MG63 (cell line): ENCODE measurements around the gene RASA3. TPM values are rescaled to one million over a fixed set of nuclear protein-coding genes. Genes with fewer than 3 reads are reported as not detected.

Experiments
- DNase-seq: peaks from one replicate; pipeline ENCODE4 v3.0.0-alpha.2; 2020
- H3K27me3 ChIP-seq: fragments of 250-450 bp; sonication (Bioruptor Pico); 2 replicates; pipeline ENCODE4 v1.5.1; 2020; ENCODE audit warnings: mild to moderate bottlenecking, moderate library complexity
- H3K36me3 ChIP-seq: fragments of 250-450 bp; sonication (Bioruptor Pico); 2 replicates; pipeline ENCODE4 v1.5.1; 2020; ENCODE audit warnings: mild to moderate bottlenecking, moderate library complexity
- H3K4me3 ChIP-seq: fragments of 250-450 bp; sonication (Bioruptor Pico); 2 replicates; pipeline ENCODE4 v1.5.1; 2020; ENCODE audit warnings: mild to moderate bottlenecking, moderate library complexity
- H3K9me3 ChIP-seq: fragments of 250-450 bp; sonication (Bioruptor Pico); 2 replicates; pipeline ENCODE4 v1.5.1; 2020; ENCODE audit warnings: mild to moderate bottlenecking, moderate library complexity
- total RNA-seq: library from RNA; depleted of rRNA; stranded (reverse); fragments of >200 nt; shearing (Covaris generic); gene quantifications from 2 replicates; pipeline ENCODE4 v1.2.3, GENCODE V29; 2014; ENCODE audit warnings: low replicate concordance

RASA3 gene
- total RNA-seq, 1 experiment from 2014 or later = 21.7 TPM

- Histone ChIP-seq H3K9me3 (peaks cover 25% of the 10 kb centered on the region), H3K27me3 (no peaks in the 10 kb centered on the region)
- DNase-seq = no peak
Observed at GRCh38 chr13:114093118-114093517, 39.3 kb downstream of the RASA3 start.

GRCh38 chr13:114092468-114092867 is 40.0 kb downstream of the RASA3 start:
- no peak overlapping the region for H3K4me3 ChIP-seq
- DNase-seq = no peak
- H3K9me3 ChIP-seq = peaks cover 25% of the 10 kb centered on the region
- H3K27me3 ChIP-seq = no peaks in the 10 kb centered on the region
- peaks cover 9% of the 10 kb centered on the region; the same call in 1 of the 2 replicates for H3K36me3 ChIP-seq

More at GRCh38 chr13:114093118-114093517, 39.3 kb downstream of the RASA3 start:
- Histone ChIP-seq H3K4me3 (no peak overlapping the region), H3K36me3 (peaks cover 9% of the 10 kb centered on the region; the same call in 1 of the 2 replicates)

DNA sequence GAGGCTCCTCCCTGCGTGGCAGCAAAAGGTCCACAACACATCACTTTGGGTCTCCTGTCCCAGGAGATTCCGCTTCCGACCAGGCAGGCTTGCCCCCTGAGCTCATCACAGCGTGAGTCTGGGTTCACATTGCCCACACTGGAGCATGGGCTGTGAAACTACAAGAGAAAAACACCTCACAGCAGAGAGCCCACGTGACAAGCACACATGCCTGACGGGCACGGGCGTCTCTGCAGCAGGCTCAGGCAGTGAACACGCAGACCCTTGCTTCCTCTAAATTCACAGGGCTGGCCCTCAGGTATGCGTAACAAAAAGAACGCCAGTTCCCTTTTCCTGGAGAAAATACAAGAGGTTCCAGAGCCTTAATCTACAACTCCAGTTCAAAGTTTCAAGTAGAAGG is 41.9 kb downstream of the RASA3 start:
- Histone ChIP-seq H3K36me3 (peaks cover 9% of the 10 kb centered on the region; the same call in 1 of the 2 replicates), H3K9me3 (peaks cover 25% of the 10 kb centered on the region), H3K4me3 (no peak overlapping the region), H3K27me3 (no peaks in the 10 kb centered on the region)
- no peak for DNase-seq

DNA sequence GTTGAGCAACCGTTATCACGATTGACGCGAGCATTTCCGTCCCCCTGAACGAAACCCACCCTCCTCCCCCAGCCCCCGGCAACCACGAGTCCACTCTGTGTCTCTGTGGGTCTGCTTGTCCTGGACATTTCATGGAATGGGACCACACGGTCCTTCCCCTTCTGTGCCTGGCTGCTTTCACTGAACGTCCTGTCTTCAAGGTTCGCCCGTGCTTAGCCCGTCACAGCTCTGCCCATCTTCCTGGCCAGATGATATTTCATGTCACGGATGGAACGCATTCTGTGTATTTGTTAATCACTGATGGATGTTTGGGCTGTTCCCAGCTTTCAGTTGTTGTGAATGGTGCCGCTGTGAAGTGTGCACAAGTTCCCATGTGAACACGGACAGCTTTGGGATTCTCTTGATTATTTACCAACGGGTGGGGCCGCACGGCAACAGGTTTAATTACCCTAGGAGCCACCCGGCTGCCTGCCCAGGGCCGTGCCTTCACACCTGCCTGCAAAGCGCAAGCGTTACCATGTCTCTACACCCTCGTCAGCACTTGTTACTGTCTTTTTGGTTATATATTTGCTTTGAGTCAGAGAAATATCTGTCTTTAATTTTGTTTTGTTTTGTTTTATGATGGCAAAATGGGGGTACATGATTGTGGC is 42.5 kb downstream of the RASA3 start:
- H3K9me3 ChIP-seq = peaks cover 25% of the 10 kb centered on the region
- H3K36me3 ChIP-seq = peaks cover 9% of the 10 kb centered on the region; the same call in 1 of the 2 replicates
- H3K27me3 ChIP-seq = no peaks in the 10 kb centered on the region
- DNase-seq = no peak
- H3K4me3 ChIP-seq = no peak overlapping the region

DNA sequence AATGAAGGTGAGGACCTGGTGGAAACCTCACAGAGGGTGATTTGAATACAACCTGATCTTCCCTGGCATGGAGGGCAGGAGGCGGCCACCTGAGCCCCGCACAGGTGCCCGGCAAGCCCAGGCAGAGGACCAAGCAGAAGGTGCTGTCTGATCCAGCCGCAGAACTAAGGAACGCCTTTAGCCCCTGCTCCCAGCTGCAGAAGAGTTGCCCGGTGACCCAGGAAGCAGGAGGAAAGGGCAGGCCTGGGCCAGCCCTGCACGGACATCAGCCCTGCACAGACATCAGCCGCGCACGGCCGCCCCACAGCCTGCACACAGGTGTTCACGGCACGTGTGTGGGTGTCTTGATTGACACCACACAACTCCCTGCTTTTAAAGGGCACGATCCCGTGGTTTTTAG is 43.1 kb downstream of the RASA3 start:
- no peak for DNase-seq
- no peaks in the 10 kb centered on the region for H3K27me3 ChIP-seq
- peaks cover 9% of the 10 kb centered on the region; the same call in 1 of the 2 replicates for H3K36me3 ChIP-seq
- H3K4me3 ChIP-seq = no peak overlapping the region
- H3K9me3 ChIP-seq = peaks cover 25% of the 10 kb centered on the region

GRCh38 chr13:114088863-114089262 is 43.6 kb downstream of the RASA3 start:
- Histone ChIP-seq H3K4me3 (no peak overlapping the region), H3K36me3 (peaks cover 9% of the 10 kb centered on the region; the same call in 1 of the 2 replicates), H3K9me3 (peaks cover 21% of the 10 kb centered on the region; the same call in 1 of the 2 replicates), H3K27me3 (no peaks in the 10 kb centered on the region)
- DNase-seq = no peak

DNA sequence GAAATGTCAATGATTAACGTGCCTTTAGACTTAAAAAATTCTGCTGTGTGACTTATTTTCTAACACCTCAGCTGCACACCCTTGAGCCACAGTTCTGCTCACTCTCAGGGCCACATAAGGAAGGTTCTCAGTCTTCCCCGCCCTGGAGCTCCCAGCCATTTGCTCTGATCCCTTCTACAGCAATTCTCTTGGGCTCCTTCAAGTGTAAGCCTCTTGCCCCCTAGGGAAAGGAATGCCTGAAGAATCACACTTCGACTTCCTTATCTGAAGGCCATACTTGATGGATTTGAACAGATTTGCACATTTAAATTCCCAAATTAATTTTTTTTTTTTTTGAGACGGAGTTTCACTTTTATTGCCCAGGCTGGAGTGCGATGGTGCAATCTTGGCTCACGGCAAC is 44.2 kb downstream of the RASA3 start:
- peaks cover 2% of the 10 kb centered on the region; the same call in 1 of the 2 replicates for H3K36me3 ChIP-seq
- no peak overlapping the region for H3K4me3 ChIP-seq
- no peak for DNase-seq
- H3K9me3 ChIP-seq = peaks cover 14% of the 10 kb centered on the region; the same call in 1 of the 2 replicates
- H3K27me3 ChIP-seq = no peaks in the 10 kb centered on the region

DNA sequence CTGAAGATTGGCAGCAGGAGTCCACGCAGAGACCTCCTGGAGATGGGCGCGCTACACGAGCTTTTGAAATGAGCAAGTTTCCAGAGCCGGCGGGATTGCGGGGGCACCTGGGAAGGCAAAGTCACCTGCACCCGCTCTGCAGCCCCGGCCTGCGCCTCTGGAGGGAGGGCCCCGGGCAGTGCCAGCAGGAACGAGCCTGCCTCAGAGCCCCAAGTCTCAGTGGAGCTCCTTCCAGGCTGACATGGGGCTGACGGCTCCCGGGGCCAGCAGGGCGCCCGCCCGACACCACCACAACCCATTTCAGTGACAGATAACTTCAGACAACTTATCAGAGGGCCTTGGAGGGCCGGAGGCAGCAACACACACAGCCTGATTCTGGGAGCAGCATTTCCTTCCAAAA is 45.0 kb downstream of the RASA3 start:
- no peak for DNase-seq
- Histone ChIP-seq H3K4me3 (no peak overlapping the region), H3K27me3 (no peaks in the 10 kb centered on the region), H3K36me3 (no peaks in the 10 kb centered on the region; the same call in 1 of the 2 replicates), H3K9me3 (peaks cover 8% of the 10 kb centered on the region; the same call in 1 of the 2 replicates)

- no peaks in the 10 kb centered on the region for H3K36me3 ChIP-seq
- H3K4me3 ChIP-seq = no peak overlapping the region
- no peak for DNase-seq
- H3K9me3 ChIP-seq = no peaks in the 10 kb centered on the region
- no peaks in the 10 kb centered on the region for H3K27me3 ChIP-seq
Observed at GRCh38 chr13:114082849-114083645, 49.4 kb downstream of the RASA3 start.

DNA sequence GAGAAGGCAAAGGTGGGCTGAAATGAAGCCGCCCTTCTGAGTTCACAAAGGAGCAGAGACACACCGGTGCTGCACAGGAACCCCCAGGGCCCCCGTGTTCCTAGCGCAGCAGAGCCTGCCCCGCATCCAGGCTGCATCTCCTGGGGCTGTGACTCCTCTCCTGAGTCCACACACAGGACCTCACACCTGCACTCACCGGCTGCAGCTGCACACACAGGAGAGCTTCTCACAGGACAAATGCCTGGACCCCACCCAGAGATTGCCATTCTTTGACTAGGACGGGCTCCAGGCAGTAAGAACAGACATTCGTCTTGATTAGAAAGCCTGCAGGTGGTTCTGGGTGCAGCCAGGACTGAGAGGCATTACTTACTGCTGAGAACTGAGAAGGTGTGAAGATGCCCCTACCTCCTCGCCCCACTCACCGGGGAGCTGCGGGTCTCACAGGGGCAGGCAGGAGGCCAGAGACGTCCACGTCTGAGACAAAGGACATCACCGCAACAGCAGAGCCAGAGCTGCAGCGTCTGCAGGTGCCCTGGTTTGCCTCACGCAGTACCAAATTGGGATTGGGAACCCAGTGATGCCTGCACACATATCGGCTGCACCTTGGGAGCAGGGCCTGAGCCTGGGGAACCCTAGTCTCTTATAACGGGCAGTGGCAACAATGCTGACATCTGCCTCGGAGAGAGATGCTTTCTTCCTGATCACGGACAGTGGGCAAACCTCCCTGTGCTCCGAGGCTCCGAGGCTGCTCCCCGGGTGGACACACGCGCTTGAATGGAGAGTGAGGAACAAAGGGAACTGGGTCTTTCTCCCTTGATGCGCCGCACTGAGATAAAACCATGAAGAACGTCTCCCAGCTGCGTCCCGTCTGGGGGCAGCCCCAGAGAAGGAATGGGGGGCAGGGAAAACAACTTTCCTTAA is 50.4 kb downstream of the RASA3 start:
- Histone ChIP-seq H3K9me3 (no peaks in the 10 kb centered on the region), H3K27me3 (no peaks in the 10 kb centered on the region), H3K4me3 (no peak overlapping the region), H3K36me3 (no peaks in the 10 kb centered on the region)
- DNase-seq = no peak

DNA sequence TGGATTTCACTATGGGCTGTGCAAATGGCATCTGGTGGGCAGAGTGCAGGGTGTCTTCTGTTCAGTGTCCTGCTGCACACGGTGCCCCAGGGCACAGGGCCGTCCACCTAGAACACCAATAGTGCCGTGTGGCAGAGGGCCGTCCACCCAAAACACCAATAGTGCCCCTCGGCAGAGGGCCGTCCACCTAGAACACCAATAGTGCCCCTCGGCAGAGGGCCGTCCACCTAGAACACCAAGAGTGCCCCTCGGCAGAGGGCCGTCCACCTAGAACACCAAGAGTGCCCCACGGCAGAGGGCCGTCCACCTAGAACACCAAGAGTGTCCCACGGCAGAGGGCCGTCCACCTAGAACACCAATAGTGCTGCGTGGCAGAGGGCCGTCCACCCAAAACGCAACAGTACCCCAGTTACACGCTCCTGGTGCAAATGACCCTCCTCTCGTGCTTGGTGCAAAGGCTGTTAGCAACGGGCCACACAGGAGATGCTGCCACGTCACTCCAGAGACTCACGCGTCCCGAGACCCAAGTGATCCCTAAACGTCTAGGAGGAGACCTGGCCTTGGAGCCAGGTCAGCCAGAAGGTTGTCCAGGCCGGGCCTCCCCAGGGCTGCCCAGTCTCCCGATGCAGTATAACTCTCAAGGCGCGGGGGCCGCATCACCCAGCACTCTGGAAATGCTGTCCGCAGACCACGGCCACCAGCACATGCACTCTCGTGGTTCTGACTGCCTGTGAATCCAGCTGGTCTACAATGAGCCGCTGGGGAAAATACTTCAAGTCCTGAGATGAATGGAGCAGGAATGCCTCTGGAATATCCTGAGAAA is 51.5 kb downstream of the RASA3 start:
- H3K4me3 ChIP-seq = no peak overlapping the region
- no peaks in the 10 kb centered on the region for H3K36me3 ChIP-seq
- H3K27me3 ChIP-seq = no peaks in the 10 kb centered on the region
- H3K9me3 ChIP-seq = no peaks in the 10 kb centered on the region
- no peak for DNase-seq

GRCh38 chr13:114079601-114080536 is 52.6 kb downstream of the RASA3 start:
- no peaks in the 10 kb centered on the region for H3K9me3 ChIP-seq
- H3K36me3 ChIP-seq = peaks cover 3% of the 10 kb centered on the region; the same call in 1 of the 2 replicates
- H3K27me3 ChIP-seq = no peaks in the 10 kb centered on the region
- H3K4me3 ChIP-seq = no peak overlapping the region
- DNase-seq = no peak

DNA sequence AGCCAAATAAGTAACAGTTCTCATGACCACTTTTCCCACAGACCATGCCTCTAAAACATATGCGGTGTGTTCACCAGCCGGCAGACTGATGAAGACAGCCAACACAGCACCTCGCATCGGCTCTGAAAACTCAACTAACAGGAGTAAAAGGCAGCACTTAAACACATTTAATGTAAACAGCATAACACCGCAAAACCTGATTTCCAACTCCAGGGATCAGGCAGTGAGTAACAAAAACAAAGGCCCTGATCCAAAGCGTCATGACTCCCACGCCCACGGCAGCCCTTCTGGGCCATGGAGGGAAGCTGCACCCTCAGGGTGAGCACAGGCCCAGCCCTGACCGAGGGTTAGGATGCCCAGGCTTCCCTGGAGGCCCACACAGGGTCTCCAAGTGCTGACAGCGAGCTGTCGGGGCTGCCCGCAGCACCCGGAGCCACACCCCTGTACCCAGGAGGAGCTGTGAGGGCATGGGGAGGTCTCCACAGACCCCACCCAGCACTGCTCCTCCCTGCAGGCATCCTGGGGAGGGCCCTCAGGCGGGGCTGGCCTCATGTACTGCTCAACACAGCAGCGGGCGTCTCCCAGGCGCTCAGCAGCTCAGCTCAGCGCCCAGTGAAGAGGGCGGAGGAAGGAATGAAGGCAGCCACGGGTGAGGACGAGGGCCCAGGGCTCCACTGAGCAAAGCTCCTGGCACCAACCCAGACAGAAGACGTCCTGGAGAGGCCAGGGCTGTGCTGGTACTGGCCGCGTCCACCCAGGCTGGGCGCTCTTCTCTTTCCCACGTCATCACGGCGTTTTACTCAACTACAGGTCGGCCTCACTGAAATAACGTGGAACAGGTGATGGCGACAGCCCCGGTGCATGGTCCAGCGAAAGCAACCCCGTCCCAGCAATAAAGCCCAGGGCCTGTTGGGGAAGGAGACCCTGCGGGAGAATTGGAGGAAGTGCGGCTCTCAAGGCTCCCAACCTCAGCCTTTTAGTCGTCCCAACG is 53.7 kb downstream of the RASA3 start:
- no peaks in the 10 kb centered on the region for H3K9me3 ChIP-seq
- peaks cover 3% of the 10 kb centered on the region; the same call in 1 of the 2 replicates for H3K36me3 ChIP-seq
- no peak overlapping the region for H3K4me3 ChIP-seq
- DNase-seq = peak; percentile 89
- H3K27me3 ChIP-seq = no peaks in the 10 kb centered on the region

DNA sequence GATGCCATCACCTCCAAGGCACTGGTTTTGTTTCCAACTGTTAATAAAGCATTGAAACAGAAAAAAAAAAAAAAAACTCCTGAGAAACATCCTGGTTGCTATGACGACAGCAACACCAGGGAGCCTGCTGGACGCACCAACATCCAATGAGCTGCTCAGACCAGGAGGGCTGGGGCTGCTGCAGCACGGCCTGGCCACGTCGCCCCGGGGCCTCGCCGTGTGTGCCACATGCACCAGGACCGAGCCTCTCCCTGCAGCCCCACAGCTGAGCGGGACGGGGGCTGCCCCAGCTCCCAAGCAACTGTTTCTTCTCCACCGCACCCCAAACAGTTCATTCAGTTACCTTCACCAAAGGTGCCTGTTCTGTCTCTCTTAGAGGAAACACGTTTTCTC is 54.5 kb downstream of the RASA3 start:
- H3K27me3 ChIP-seq = no peaks in the 10 kb centered on the region
- no peaks in the 10 kb centered on the region for H3K9me3 ChIP-seq
- peaks cover 3% of the 10 kb centered on the region; the same call in 1 of the 2 replicates for H3K36me3 ChIP-seq
- no peak overlapping the region for H3K4me3 ChIP-seq
- no peak for DNase-seq
